MCF 10A (cell line): ENCODE results near the gene PSPH. TPM values are rescaled to one million over a fixed set of nuclear protein-coding genes. Genes with fewer than 3 reads are reported as not detected.
"Not testable (repeated sequence)": the region's sequence is repeated elsewhere in the genome, so short reads cannot be mapped to it uniquely, and the experiment has no call there.

Experiments used
- BruUV-seq: library from RNA; stranded (reverse); fragments of 400-500 nt; replicated peaks from 2 replicates; lab custom pipeline; 2021; lab: Mats Ljungman, UMichigan
- CTCF ChIA-PET: fragments of 300-600 bp; sonication (Branson Sonifier 250); formaldehyde crosslinking; extraction: SDS; loops from one replicate; lab custom pipeline; 2021; ENCODE audit warnings: antibody characterized with exemption, inconsistent platforms; lab: Yijun Ruan, JAX
- POLR2A ChIA-PET: fragments of 300-600, 350-650 bp; sonication (Branson Sonifier 250); formaldehyde crosslinking; extraction: SDS; loops from one replicate; lab custom pipeline; 2020; ENCODE audit warnings: antibody characterized with exemption, inconsistent platforms; lab: Yijun Ruan, JAX
- DNase-seq: peaks from one replicate; pipeline ENCODE4 v3.0.0-alpha.2; 2018; ENCODE audit not compliant: unreplicated experiment
- H3K27ac Mint-ChIP-seq: one replicate; pipeline ENCODE4 v1.8.0; 2022; ENCODE audit warnings: mild to moderate bottlenecking, low read depth, mixed read lengths; ENCODE audit not compliant: unreplicated experiment
- H3K27me3 Mint-ChIP-seq: one replicate; pipeline ENCODE4 v1.8.0; 2022; ENCODE audit warnings: mixed read lengths; ENCODE audit not compliant: insufficient read depth, unreplicated experiment
- H3K36me3 Mint-ChIP-seq: one replicate; pipeline ENCODE4 v1.8.0; 2022; ENCODE audit warnings: mild to moderate bottlenecking, moderate library complexity, mixed read lengths; ENCODE audit not compliant: insufficient read depth, unreplicated experiment
- H3K4me1 Mint-ChIP-seq: one replicate; pipeline ENCODE4 v1.8.0; 2022; ENCODE audit warnings: mixed read lengths; ENCODE audit not compliant: insufficient read depth, unreplicated experiment
- H3K4me3 Mint-ChIP-seq: one replicate; pipeline ENCODE4 v1.8.0; 2022; ENCODE audit warnings: mild to moderate bottlenecking, moderate library complexity, mixed read lengths; ENCODE audit not compliant: unreplicated experiment
- H3K9me3 Mint-ChIP-seq: one replicate; pipeline ENCODE4 v1.8.0; 2022; ENCODE audit warnings: mixed read lengths; ENCODE audit not compliant: unreplicated experiment
- CTCF ChIP-seq: fragments of 200-600 bp; IDR thresholded peaks from one replicate; pipeline ENCODE4 v1.8.0; 2022; ENCODE audit warnings: antibody characterized with exemption, mild to moderate bottlenecking; ENCODE audit not compliant: unreplicated experiment
- intact Hi-C: fragments of 100-400 bp; cut with micrococcal nuclease; formaldehyde crosslinking; loops from 2 replicates; pipeline ENCODE4 v1.14.1; 2022
- total RNA-seq: library from RNA; stranded (reverse); gene quantifications from 2 replicates; pipeline ENCODE4 v1.2.3, GENCODE V29; 2022

Gene PSPH
- total RNA-seq, 1 experiment from 2014 or later, result 56.6 TPM

GRCh38 chr7:56053379-56053778, 2.1 kb upstream of the PSPH start:
- H3K36me3 Mint-ChIP-seq, result peaks cover 70% of the 10 kb centered on the region

GRCh38 chr7:56051053-56051338, 248 bp downstream of the PSPH start:
- TF ChIP-seq CTCF, result no peak
- Mint-ChIP-seq H3K27me3 (no peaks in the 10 kb centered on the region), H3K36me3 (peaks cover 50% of the 10 kb centered on the region), H3K4me3 (peak overlapping the region; percentile 97), H3K27ac (peak overlapping the region; percentile 94), H3K9me3 (no peaks in the 10 kb centered on the region), H3K4me1 (peaks cover 10% of the 10 kb centered on the region)
- CTCF ChIA-PET, result interaction anchor here (0.6 to 2.0 kb wide), 12 partner anchors 10 to 1030 kb away, joined by 3 to 10 read pairs (median 4); no protein-coding TSS in a partner anchor
- intact Hi-C loops, result loop anchor here (1.0 to 2.0 kb wide), 2 partner anchors 14 to 18 kb away; partner anchors contain the start of gene SUMF2
- POLR2A ChIA-PET, result interaction anchor here (0.5 to 3.7 kb wide), 25 partner anchors 9 to 1088 kb away, joined by 3 to 116 read pairs (median 6); partner anchors contain the start of genes CHCHD2, NIPSNAP2 and SUMF2
- TSS peak; percentile 90 for BruUV-seq
- DNase-seq, result no peak

More at GRCh38 chr7:56053379-56053778, 2.1 kb upstream of the PSPH start:
- no peak for TF ChIP-seq CTCF
- peak overlapping the region; percentile 94 for H3K27ac Mint-ChIP-seq
- intact Hi-C loops, result no loop called here
- peaks cover 10% of the 10 kb centered on the region for H3K4me1 Mint-ChIP-seq
- no peaks in the 10 kb centered on the region for H3K27me3 Mint-ChIP-seq
- ChIA-PET CTCF (interaction anchor here (0.6 to 1.3 kb wide), 2 partner anchors 37 to 89 kb away, joined by 3 to 6 read pairs; partner anchors contain the start of gene NIPSNAP2), POLR2A (interaction anchor here (0.6 to 3.3 kb wide), 8 partner anchors 8 to 478 kb away, joined by 3 to 26 read pairs (median 4); partner anchors contain the start of genes NIPSNAP2 and SUMF2)
- DNase-seq, result no peak
- BruUV-seq, result no TSS peak
- H3K4me3 Mint-ChIP-seq, result peak overlapping the region; percentile 97
- no peaks in the 10 kb centered on the region for H3K9me3 Mint-ChIP-seq

GRCh38 chr7:56048763-56049162, 2.5 kb downstream of the PSPH start:
- H3K27ac Mint-ChIP-seq, result not testable (repeated sequence)

GRCh38 chr7:56048245-56048644, 3.0 kb downstream of the PSPH start:
- Mint-ChIP-seq H3K4me1 (peaks cover 10% of the 10 kb centered on the region), H3K4me3 (peak overlapping the region; percentile 23), H3K9me3 (no peaks in the 10 kb centered on the region), H3K27me3 (no peaks in the 10 kb centered on the region), H3K27ac (no peak overlapping the region), H3K36me3 (peaks cover 23% of the 10 kb centered on the region)
- intact Hi-C loops, result no loop called here
- BruUV-seq, result no TSS peak
- POLR2A ChIA-PET, result interaction anchor here (0.7 to 0.8 kb wide), 3 partner anchors 38 to 478 kb away, joined by 3 to 7 read pairs (median 3); no protein-coding TSS in a partner anchor
- CTCF ChIA-PET, result interaction anchor here (0.9 kb wide), 1 partner anchor 43 kb away, joined by 3 read pairs; no protein-coding TSS in a partner anchor
- no peak for TF ChIP-seq CTCF
- DNase-seq, result no peak

More at GRCh38 chr7:56048763-56049162, 2.5 kb downstream of the PSPH start:
- intact Hi-C loops, H3K27me3 Mint-ChIP-seq, H3K9me3 Mint-ChIP-seq, BruUV-seq: not testable (repeated sequence)
- H3K4me3 Mint-ChIP-seq, result peak overlapping the region; percentile 23
- ChIA-PET CTCF (interaction anchor here (0.5 to 0.9 kb wide), 2 partner anchors 24 to 43 kb away, joined by 3 read pairs; no protein-coding TSS in a partner anchor), POLR2A (interaction anchor here (0.7 to 3.7 kb wide), 4 partner anchors 14 to 478 kb away, joined by 3 to 116 read pairs (median 5); partner anchors contain the start of gene SUMF2)
- DNase-seq, result peak; percentile 61
- H3K4me1 Mint-ChIP-seq, result peaks cover 10% of the 10 kb centered on the region
- peaks cover 28% of the 10 kb centered on the region for H3K36me3 Mint-ChIP-seq

GRCh38 chr7:56047446-56048116, 3.7 kb downstream of the PSPH start:
- POLR2A ChIA-PET, DNase-seq, H3K4me3 Mint-ChIP-seq, H3K9me3 Mint-ChIP-seq, H3K27ac Mint-ChIP-seq, intact Hi-C loops, H3K27me3 Mint-ChIP-seq, CTCF ChIA-PET, BruUV-seq: not testable (repeated sequence)
- Mint-ChIP-seq H3K4me1 (peaks cover 10% of the 10 kb centered on the region), H3K36me3 (peaks cover 22% of the 10 kb centered on the region)
